ENCODE measurements around the gene GRWD1.

The GRWD1 gene

GRCh38 chr19:48461651-48461981 lies 15.8 kb downstream of the GRWD1 start:
- no peak for DNase-seq

GRCh38 chr19:48461982-48462655 lies 16.3 kb downstream of the GRWD1 start:
- peak; percentile 40 for DNase-seq

GRCh38 chr19:48465215-48465614 lies 19.4 kb downstream of the GRWD1 start:
- peak; percentile 38 for DNase-seq

- no peak for DNase-seq
These were observed 21.0 kb downstream of the GRWD1 start for GRCh38 chr19:48466561-48467325.

- DNase-seq: peak; percentile 100
These were observed 23.0 kb downstream of the GRWD1 start for GRCh38 chr19:48468772-48469288.

GRCh38 chr19:48469289-48469881 lies 23.6 kb downstream of the GRWD1 start, which contains the start of gene CYTH2:
CYTH2 (plus strand) TSS chr19:48469369; CDS start chr19:48469508, 139 bp downstream.
- DNase-seq: peak; percentile 84

GRCh38 chr19:48469934-48470680 lies 24.3 kb downstream of the GRWD1 start:
- DNase-seq: no peak

- no peak for DNase-seq
These were observed 25.1 kb downstream of the GRWD1 start for GRCh38 chr19:48470856-48471255.

GRCh38 chr19:48471836-48472235 lies 26.1 kb downstream of the GRWD1 start:
- no peak for DNase-seq

- no peak for DNase-seq
These were observed 27.6 kb downstream of the GRWD1 start for GRCh38 chr19:48473161-48473966.

GRCh38 chr19:48474084-48474592 lies 28.4 kb downstream of the GRWD1 start:
- DNase-seq: no peak

GRCh38 chr19:48475369-48476068 lies 29.7 kb downstream of the GRWD1 start:
- DNase-seq: no peak

GRCh38 chr19:48476176-48476575 lies 30.4 kb downstream of the GRWD1 start:
- DNase-seq: no peak

- no peak for DNase-seq
These were observed 31.4 kb downstream of the GRWD1 start for GRCh38 chr19:48477067-48477685.

- DNase-seq: no peak
These were observed 32.0 kb downstream of the GRWD1 start for GRCh38 chr19:48477698-48478338.

- DNase-seq: no peak
These were observed 32.8 kb downstream of the GRWD1 start for GRCh38 chr19:48478339-48479256.

- DNase-seq: no peak
These were observed 33.9 kb downstream of the GRWD1 start for GRCh38 chr19:48479686-48480085.

GRCh38 chr19:48480183-48480557 lies 34.4 kb downstream of the GRWD1 start:
- DNase-seq: peak; percentile 14

Measured in activated CD4-positive, alpha-beta T cell treated with anti-CD3 and anti-CD28 coated beads, Interleukin-2, Interleukin-6, amounts not matched to agents 100 ng/mL and 50 ng/mL, durations not matched to agents 16 hours and 8 hours (primary cell).